ENCODE measurements around the gene LRRC55.

- TF ChIP-seq CTCF (IDR thresholded peaks at IDR 0.05) (no peak), POLR2A (IDR thresholded peaks at IDR 0.05) (no peak)
Observed at GRCh38 chr11:57230791-57231538, 49.2 kb downstream of the LRRC55 start.
